SK-N-SH treated with all-trans-retinoic acid at 6 μM for 48 hours (cell line): Measurements from ENCODE around the gene ZNF93.
"Not testable (repeated sequence)": the region's sequence is repeated elsewhere in the genome, so short reads cannot be mapped to it uniquely, and the experiment has no call there.

Experiments used
- ATAC-seq: fragments of 200-7000 bp; cut with Tn5 transposase; 3 replicates; pipeline ENCODE4 v1.9.1; 2020; ENCODE audit warnings: mild to moderate bottlenecking, moderate library complexity
- BACH2 ChIP-seq: fragments of 250-450 bp; sonication (Bioruptor Pico); IDR thresholded peaks from 2 replicates; pipeline ENCODE4 v1.9.0; 2021; ENCODE audit warnings: mild to moderate bottlenecking, borderline replicate concordance
- CSDC2 ChIP-seq: fragments of 250-450 bp; sonication (Bioruptor Pico); IDR thresholded peaks from 2 replicates; pipeline ENCODE4 v1.5.0; 2020; ENCODE audit warnings: mild to moderate bottlenecking, moderate library complexity
- ESRRG ChIP-seq: fragments of 250-450 bp; sonication (Bioruptor Pico); IDR thresholded peaks from 2 replicates; pipeline ENCODE4 v1.6.1; 2021; ENCODE audit warnings: mild to moderate bottlenecking
- GLIS3 ChIP-seq: fragments of 250-450 bp; sonication (Bioruptor Pico); IDR thresholded peaks from 2 replicates; pipeline ENCODE4 v1.5.0; 2020; ENCODE audit warnings: mild to moderate bottlenecking, moderate library complexity
- ISL1 ChIP-seq: fragments of 250-450 bp; sonication (Bioruptor Pico); IDR thresholded peaks from 2 replicates; pipeline ENCODE4 v2.1.2; 2022; ENCODE audit warnings: mild to moderate bottlenecking, moderate library complexity
- OSR1 ChIP-seq: fragments of 250-450 bp; sonication (Bioruptor Pico); IDR thresholded peaks from 2 replicates; pipeline ENCODE4 v1.8.0; 2022; ENCODE audit warnings: moderate library complexity, mild to moderate bottlenecking, inconsistent platforms
- PPARA ChIP-seq: fragments of 250-450 bp; sonication (Bioruptor Pico); IDR thresholded peaks from 2 replicates; pipeline ENCODE4 v1.5.0; 2020; ENCODE audit warnings: mild to moderate bottlenecking, borderline replicate concordance
- SNAI2 ChIP-seq: fragments of 250-450 bp; sonication (Bioruptor Pico); IDR thresholded peaks from 2 replicates; pipeline ENCODE4 v1.5.0; 2020; ENCODE audit warnings: mild to moderate bottlenecking, moderate library complexity
- TCF4 ChIP-seq: fragments of 250-450 bp; sonication (Bioruptor Pico); IDR thresholded peaks from 2 replicates; pipeline ENCODE4 v1.8.0; 2021; ENCODE audit warnings: mild to moderate bottlenecking, moderate library complexity, borderline replicate concordance
- TOX ChIP-seq: fragments of 250-450 bp; sonication (Bioruptor Pico); IDR thresholded peaks from 2 replicates; pipeline ENCODE4 v1.8.0; 2021; ENCODE audit warnings: mild to moderate bottlenecking, moderate library complexity, borderline replicate concordance
- TSHZ2 ChIP-seq: fragments of 250-450 bp; sonication (Bioruptor Pico); IDR thresholded peaks from 2 replicates; pipeline ENCODE4 v1.5.0; 2020; ENCODE audit warnings: mild to moderate bottlenecking, moderate library complexity
- ZC3H10 ChIP-seq: fragments of 250-450 bp; sonication (Bioruptor Pico); IDR thresholded peaks from 2 replicates; pipeline ENCODE4 v1.5.1; 2021; ENCODE audit warnings: mild to moderate bottlenecking, moderate library complexity
- ZFP3 ChIP-seq: fragments of 250-450 bp; sonication (Bioruptor Pico); IDR thresholded peaks from 2 replicates; pipeline ENCODE4 v1.5.0; 2020; ENCODE audit warnings: mild to moderate bottlenecking, moderate library complexity
- ZFP30 ChIP-seq: fragments of 450-650 bp; formaldehyde crosslinking; IDR thresholded peaks from 2 replicates; pipeline ENCODE4 v1.5.0; 2022; ENCODE audit warnings: mild to moderate bottlenecking, moderate library complexity
- ZNF565 ChIP-seq: fragments of 450-650 bp; formaldehyde crosslinking; conservative IDR thresholded peaks from 2 replicates; pipeline ENCODE4 v1.5.0; 2020; ENCODE audit warnings: low read depth, mild to moderate bottlenecking, moderate library complexity
- ZNF70 ChIP-seq: fragments of 450-650 bp; formaldehyde crosslinking; IDR thresholded peaks from 2 replicates; pipeline ENCODE4 v1.5.0; 2020; ENCODE audit warnings: mild to moderate bottlenecking, moderate library complexity
- ZNF8 ChIP-seq: fragments of 450-650 bp; formaldehyde crosslinking; IDR thresholded peaks from 2 replicates; pipeline ENCODE4 v1.5.0; 2020; ENCODE audit warnings: mild to moderate bottlenecking, moderate library complexity
- TF ChIP-seq, protein P1 (sequence below): fragments of 250-450 bp; sonication (Bioruptor Pico); IDR thresholded peaks from 2 replicates; pipeline ENCODE4 v1.5.1; 2020; ENCODE audit warnings: low read depth, mild to moderate bottlenecking, moderate library complexity
- TF ChIP-seq, protein P2 (sequence below): fragments of 250-450 bp; sonication (Bioruptor Pico); IDR thresholded peaks from 2 replicates; pipeline ENCODE4 v1.8.0; 2020; ENCODE audit warnings: mild to moderate bottlenecking, moderate library complexity, borderline replicate concordance
- TF ChIP-seq, protein P3 (sequence below): fragments of 250-450 bp; sonication (Bioruptor Pico); IDR thresholded peaks from 2 replicates; pipeline ENCODE4 v1.8.0; 2021; ENCODE audit warnings: low read depth, mild to moderate bottlenecking, moderate library complexity, borderline replicate concordance

ZNF93 gene

DNA sequence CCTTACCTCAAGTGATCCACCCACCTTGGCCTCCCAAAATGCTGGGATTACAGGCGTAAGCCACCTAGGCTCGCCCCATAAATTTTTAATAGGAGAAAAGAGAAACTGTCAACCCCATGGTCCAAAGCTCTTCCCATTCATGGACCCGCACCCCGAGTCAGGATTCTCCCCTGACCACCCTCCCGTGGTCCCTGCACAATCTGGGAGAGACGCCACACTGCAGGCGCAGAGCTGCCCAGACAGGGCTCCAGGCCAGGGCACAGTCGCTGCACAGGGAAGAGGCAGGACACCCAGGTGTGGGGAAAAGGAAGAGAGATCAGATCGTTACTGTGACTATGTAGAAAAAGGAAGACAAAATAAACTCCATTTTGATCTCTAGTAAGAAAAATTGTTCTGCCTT lies 54.5 kb downstream of the ZNF93 start:
- no peak for ATAC-seq

DNA sequence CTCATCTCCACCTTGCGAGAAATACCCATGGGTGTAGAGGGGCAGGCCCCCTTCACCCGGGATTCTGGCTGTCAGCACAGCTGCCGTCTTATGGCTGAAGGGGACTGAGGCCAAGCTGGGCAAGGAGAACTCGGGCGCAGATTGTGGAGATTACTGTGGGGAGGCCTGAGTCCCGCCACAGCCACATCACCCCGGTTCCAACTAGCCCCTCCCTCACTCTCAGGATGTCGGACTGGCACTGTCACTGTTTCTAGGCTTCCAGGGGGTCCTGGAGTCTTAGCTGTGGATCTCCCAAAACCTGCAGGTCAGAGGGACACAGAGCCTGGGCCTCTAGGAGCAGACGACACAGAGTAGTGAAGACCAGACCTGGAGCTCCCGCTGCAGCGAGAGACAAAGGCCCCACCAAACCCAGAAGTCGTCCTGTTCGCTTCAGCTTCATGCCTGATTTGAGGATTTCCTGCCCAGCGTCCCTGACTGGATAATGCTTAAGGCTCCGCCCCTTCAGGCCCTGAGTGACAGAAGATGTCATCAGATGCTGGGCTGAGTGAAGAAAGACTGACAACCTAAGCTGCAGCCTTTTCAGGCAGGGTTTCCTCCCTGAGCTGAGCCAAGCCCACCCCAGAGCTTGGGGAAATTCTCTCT lies 55.8 kb downstream of the ZNF93 start:
- TF ChIP-seq ZNF8 (CRISPR knock-in tag): no peak
- ATAC-seq: no peak

More for the DNA sequence above, 54.5 kb downstream of the ZNF93 start:
- TF ChIP-seq BACH2 (no peak), CSDC2 (CRISPR knock-in tag) (no peak), ZC3H10 (CRISPR knock-in tag) (no peak), PPARA (CRISPR knock-in tag) (no peak), ZNF8 (CRISPR knock-in tag) (no peak), TSHZ2 (CRISPR knock-in tag) (no peak), TOX (CRISPR knock-in tag) (no peak), TCF4 (no peak), OSR1 (CRISPR knock-in tag) (no peak), ISL1 (no peak), ZNF70 (CRISPR knock-in tag) (no peak), GLIS3 (CRISPR knock-in tag) (no peak), ZNF565 (no peak), SNAI2 (CRISPR knock-in tag) (no peak), ESRRG (CRISPR knock-in tag) (no peak), ZFP3 (CRISPR knock-in tag) (no peak), ZFP30 (CRISPR knock-in tag) (no peak)
- TF ChIP-seq, protein P1, sequence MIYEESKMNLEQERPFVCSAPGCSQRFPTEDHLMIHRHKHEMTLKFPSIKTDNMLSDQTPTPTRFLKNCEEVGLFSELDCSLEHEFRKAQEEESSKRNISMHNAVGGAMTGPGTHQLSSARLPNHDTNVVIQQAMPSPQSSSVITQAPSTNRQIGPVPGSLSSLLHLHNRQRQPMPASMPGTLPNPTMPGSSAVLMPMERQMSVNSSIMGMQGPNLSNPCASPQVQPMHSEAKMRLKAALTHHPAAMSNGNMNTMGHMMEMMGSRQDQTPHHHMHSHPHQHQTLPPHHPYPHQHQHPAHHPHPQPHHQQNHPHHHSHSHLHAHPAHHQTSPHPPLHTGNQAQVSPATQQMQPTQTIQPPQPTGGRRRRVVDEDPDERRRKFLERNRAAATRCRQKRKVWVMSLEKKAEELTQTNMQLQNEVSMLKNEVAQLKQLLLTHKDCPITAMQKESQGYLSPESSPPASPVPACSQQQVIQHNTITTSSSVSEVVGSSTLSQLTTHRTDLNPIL (CRISPR knock-in tag): no peak
- TF ChIP-seq, protein P2, sequence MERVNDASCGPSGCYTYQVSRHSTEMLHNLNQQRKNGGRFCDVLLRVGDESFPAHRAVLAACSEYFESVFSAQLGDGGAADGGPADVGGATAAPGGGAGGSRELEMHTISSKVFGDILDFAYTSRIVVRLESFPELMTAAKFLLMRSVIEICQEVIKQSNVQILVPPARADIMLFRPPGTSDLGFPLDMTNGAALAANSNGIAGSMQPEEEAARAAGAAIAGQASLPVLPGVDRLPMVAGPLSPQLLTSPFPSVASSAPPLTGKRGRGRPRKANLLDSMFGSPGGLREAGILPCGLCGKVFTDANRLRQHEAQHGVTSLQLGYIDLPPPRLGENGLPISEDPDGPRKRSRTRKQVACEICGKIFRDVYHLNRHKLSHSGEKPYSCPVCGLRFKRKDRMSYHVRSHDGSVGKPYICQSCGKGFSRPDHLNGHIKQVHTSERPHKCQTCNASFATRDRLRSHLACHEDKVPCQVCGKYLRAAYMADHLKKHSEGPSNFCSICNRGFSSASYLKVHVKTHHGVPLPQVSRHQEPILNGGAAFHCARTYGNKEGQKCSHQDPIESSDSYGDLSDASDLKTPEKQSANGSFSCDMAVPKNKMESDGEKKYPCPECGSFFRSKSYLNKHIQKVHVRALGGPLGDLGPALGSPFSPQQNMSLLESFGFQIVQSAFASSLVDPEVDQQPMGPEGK (CRISPR knock-in tag): no peak
- TF ChIP-seq, protein P3, sequence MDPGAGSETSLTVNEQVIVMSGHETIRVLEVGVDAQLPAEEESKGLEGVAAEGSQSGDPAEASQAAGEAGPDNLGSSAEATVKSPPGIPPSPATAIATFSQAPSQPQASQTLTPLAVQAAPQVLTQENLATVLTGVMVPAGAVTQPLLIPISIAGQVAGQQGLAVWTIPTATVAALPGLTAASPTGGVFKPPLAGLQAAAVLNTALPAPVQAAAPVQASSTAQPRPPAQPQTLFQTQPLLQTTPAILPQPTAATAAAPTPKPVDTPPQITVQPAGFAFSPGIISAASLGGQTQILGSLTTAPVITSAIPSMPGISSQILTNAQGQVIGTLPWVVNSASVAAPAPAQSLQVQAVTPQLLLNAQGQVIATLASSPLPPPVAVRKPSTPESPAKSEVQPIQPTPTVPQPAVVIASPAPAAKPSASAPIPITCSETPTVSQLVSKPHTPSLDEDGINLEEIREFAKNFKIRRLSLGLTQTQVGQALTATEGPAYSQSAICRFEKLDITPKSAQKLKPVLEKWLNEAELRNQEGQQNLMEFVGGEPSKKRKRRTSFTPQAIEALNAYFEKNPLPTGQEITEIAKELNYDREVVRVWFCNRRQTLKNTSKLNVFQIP (CRISPR knock-in tag): no peak

GRCh38 chr19:19957766-19958165 lies 57.0 kb downstream of the ZNF93 start:
- ATAC-seq: not testable (repeated sequence)

GRCh38 chr19:19959151-19959799 lies 58.5 kb downstream of the ZNF93 start:
- not testable (repeated sequence) for ATAC-seq

- no peak for TF ChIP-seq ESRRG (CRISPR knock-in tag)
- ATAC-seq: no peak
Measured at GRCh38 chr19:19964416-19964815, 63.7 kb downstream of the ZNF93 start.

DNA sequence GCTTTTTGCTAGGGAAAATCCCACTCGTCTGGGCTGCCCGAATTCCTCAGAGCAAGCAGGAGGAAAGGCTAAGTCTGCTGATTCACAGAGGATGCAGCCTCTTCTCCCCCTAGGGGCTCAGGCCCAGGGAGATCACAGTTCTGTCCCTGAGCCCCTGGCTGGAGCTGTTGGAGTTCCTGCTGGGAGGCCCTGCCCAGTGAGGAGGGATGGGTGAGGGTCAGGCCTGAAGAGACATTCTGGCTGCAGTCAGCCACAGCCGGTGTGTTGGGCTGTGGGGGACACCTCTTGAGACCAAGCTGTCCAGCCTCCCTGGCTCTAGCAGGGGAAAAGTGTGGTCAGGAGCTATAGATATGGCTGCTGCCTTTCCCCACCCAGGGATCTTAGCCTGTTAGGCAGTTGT lies 65.4 kb downstream of the ZNF93 start:
- ATAC-seq: not testable (repeated sequence)
